GM21423 (cell line): ENCODE measurements around the gene MCUR1.
"Not testable (repeated sequence)": the region's sequence is repeated elsewhere in the genome, so short reads cannot be mapped to it uniquely, and the experiment has no call there.

ENCODE experiments used
- ATAC-seq: cut with Tn5 transposase; IDR thresholded peaks from one replicate; pipeline ENCODE4 v1.9.1; 2021; ENCODE audit warnings: mild to moderate bottlenecking, moderate library complexity; ENCODE audit not compliant: unreplicated experiment

MCUR1 gene, protein sequence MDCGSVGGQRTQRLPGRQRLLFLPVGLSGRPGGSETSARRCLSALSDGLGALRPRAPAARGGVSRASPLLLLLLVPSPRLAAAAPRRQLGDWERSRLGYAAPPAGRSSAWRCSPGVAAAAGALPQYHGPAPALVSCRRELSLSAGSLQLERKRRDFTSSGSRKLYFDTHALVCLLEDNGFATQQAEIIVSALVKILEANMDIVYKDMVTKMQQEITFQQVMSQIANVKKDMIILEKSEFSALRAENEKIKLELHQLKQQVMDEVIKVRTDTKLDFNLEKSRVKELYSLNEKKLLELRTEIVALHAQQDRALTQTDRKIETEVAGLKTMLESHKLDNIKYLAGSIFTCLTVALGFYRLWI

DNA sequence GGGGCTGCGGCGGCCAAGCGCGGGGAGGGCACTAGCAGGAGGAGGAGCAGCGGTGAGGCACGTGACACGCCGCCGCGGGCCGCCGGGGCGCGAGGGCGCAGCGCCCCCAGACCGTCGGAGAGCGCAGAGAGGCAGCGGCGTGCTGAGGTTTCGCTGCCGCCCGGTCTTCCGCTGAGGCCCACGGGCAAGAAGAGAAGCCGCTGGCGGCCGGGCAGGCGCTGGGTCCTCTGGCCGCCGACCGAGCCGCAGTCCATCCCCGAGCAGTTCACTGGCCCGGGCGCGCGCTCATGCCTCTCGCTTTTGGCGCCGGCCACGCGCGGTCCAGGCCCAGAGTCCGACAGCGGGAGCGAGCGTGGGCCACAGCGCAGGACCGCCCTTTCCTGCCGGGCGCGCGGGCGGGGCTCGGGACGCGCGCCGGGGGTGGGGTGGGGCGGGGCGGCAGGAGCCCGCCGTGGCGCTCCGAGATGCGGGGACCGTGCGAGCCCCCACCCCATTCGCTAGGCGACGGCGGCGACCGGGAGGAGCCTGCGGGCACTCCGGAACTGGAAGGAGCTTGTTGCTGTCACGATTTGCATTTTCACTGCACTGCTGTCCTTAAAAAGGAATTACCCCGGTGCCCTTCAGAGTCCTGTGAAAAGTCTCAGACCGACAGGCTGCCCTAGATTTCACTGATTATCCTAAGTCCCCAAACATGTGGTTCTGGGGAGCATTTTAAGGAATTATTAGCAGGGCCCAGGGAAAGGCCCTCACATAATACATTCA is at the start of gene MCUR1:
Gene MCUR1, minus strand, starts transcription at position 382 of the 762 bp plus-strand sequence. Its CDS starts 128 bp downstream, at position 254.
- ATAC-seq, result peak; percentile 77

DNA sequence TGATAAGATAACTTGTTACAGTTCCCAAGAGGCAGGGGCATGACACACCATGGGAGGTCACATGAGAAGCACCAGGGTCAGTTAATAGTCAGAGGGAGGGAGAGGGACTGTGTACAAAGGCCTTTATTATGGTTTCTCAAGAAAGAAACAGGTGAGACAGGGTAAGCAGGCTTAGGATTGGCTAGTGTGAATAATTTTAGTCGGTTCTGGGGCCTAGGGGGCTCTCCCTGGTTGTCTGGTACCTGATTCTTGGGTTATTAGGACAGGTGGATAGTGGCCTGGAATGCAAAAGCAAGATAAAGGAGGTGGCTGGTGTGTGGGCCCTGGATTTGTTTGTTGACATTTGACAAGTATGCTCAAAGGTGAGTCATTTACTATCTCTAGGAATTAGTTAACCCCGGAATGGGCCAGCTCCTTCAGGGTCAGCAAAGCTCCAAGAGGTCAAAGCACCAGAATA is 49.4 kb upstream of the MCUR1 start:
- no peak for ATAC-seq

DNA sequence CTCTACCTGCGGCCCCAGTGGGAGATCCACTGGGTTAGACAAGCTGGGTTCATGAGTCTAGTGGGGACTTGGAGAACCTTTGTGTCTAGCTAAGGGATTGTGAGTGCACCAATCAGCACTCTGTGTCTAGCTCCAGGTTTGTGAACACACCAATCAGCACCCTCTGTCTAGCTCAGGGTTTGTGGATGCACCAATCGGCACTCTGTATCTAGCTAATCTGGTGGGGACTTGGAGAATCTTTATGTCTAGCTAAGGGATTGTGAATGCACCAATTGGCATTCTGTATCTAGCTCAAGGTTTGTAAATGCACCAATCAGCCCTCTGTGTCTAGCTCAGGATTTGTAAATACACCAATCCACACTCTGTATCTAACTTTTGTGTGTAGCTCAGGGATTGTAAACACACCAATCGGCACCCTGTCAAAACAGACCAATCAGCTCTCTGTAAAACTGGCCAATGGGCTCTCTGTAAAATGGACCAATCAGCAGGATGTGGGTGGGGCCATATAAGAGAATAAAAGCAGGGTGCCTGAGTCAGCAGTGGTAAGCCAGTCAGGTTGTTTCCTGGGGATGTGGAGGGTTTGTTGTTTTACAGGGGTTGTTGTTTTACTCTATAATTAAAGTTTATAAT is 46.3 kb upstream of the MCUR1 start:
- ATAC-seq, result not testable (repeated sequence)

DNA sequence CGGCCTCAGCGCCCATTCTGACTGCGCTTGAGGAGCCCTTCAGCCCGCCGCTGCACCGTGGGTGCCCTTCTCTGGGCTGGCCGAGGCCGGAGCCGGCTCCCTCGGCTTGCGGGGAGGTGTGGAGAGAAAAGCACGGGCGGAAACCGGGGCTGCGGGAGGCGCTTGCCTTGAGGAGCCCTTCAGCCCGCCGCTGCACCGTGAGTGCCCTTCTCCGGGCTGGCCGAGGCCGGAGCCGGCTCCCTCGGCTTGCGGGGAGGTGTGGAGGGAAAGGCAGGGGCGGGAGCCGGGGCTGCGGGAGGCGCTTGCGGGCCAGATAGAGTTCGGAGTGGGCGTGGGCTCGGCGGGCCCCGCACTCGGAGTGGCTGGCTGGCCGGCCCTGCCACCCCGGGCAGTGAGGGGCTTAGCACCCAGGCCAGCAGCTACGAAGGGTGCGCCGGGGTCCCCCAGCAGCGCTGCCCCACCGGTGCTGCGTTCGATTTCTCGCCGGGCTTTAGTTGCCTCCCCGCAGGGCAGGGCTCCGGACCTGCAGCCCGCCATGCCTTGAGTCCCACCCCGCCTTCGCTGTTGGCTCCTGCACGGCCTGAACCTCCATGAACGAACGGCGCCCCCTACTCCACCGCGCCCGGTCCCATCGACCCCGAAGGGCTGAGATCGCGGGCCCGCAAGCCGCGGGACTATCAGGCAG is 45.7 kb upstream of the MCUR1 start:
- ATAC-seq, result no peak

DNA sequence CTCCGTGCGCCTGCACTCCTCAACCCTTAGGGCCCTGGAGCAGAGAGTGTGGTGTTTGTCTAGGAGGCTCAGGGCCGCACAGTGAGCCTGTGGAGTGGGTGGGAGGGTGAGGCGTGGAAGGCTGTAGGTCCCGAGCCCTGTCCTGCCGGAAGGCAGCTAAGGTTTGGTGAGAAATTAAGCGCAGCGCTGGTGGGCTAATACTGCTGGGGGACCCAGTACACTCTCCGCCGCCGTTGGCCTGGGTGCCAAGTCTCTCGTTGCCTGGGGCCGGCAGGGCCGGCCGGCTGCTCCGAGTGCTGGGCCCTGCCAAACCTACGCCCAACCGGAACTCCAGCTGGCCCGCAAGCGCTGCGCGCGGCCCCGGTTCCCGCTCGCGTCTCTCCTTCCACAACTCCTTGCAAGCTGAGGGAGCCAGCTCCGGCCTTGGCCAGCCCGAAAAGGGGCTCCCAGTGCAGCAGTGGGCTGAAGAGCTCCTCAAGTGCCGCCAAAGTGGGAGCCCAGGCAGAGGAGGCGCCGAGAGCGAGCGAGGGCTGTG is 40.4 kb upstream of the MCUR1 start:
- no peak for ATAC-seq

DNA sequence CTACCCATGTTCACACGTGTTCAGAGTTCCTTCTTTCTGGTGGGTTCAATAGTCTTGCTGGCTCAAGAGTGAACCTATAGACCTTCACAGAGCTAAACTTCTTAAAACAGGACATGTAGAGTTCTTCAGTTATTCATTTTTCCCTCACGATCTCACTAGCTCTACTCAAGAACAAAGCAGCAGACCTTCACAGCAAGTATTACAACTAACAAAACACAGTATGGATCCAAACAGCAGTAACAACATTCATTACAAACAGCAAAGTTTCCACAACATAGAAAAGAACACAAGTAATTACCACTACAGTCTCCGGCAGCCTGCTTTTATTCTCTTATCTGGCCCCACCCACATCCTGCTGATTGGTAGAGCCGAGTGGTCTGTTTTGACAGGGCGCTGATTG is 39.5 kb upstream of the MCUR1 start:
- no peak for ATAC-seq

DNA sequence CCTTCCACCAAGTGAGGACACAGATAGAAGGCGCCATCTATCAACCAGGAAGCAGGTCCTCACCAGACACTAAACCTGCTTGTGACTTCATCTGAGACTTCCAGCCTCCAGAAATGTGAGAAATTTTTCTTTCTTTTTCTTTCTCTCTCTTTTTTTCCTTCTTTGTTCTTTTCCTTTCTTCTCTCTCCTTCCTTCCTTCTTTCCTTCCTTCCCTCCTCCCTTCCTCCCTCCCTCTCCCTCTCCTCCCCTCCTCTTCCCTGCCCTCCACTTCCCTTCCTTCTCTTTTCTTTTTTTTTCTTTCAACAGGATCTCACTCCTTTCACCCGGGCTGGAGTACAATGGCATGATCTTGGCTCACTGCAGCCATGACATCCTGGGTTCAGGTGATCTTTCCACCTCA is 37.4 kb upstream of the MCUR1 start:
- no peak for ATAC-seq

DNA sequence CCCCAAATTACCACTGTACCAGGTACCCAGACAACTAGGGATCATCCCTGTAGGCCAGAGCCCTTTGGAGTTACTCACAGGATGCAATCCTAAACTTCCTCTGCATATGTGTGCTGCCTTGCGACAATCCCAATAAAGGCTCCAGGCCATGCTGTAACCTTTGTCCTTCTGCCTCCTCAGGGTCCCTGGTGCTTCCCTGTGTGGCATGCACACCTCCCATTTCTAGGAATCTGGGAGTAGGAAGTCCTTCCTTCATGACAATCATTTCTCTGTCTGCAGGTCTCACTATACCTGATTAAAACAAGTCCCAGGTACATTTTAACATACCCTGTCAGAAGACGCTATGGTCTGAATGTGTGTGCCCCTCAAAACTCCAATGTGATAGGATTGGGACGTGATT is 37.0 kb upstream of the MCUR1 start:
- ATAC-seq, result no peak

DNA sequence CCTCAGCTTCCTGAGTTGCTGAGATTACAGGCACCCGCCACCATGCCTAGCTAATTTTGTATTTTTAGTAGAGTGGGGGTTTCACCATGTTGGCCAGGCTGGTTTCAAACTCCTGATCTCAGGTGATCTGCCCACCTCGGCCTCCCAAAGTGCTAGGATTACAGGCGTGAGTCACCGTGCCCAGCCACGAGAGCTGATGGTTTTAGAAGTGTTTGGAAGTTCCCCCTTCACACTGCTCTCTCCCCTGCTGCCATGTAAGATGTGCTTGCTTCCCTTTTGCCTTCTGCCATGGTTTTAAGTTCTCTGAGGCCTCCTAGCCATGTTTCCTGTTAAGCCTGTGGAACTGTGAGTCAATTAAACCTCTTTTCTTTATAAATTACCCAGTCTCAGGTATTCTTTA is 36.3 kb upstream of the MCUR1 start:
- not testable (repeated sequence) for ATAC-seq

DNA sequence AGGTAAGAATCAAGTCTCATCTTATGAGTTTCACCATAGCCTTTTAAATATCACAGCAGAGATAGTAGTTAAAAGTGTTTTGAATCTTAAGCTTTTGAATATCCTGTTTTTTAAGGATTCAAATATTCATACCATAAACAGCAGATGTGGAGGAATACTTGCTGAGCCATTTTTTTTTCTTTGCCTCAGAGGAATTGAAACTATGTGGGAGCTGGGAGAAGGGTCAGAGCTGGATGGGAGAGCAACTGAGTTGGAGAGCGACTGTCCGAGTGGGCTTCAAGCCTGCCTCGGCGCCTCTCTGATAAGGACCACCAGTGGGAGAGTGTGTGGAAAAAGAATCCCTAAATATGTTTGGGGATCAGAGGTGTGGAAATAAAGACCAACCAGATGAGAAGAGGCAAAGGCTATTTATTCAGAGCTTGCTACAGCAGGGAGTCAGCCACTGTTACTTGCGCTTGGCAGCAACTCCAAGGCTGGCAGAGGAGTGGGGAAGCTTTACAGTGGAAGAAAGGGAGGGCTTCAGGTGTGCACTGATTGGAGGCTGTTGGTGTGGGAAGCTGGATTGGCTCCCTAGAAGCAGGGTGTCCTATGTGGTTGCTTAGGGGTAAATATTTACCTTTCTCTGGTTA is 34.3 kb upstream of the MCUR1 start:
- ATAC-seq, result no peak

DNA sequence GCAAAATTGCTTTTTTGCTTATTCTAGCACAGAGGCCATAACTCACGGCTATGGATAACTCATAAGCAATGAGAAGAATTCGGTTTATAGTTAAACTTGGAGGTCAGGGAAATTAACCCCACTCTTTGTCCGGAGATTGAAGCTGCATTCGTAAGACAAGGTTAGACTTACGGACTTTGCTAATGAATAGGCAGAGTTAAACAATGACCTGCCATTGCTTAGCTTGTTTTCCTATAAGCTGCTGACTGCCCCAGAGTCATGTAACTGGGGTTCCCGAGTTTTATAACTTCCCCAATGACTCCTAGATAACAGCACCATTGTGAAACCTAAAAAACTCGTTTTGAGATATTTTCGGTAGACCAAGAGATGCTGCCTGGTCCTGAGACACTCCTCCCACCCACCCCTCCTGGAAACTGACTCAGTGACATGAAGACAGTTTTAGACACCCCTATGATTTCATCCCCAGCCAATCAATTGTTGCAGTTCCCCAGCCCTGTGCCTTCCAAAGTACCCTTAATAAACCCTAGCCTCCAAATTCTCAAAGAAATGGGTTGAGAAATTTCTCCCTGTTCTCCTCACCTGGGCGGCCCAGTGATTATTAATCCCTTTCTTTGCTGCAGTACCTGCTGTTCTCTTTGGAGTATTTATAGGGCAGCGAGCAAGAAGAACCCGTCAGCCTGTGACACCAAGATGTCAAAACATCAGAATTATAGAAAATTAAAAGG is 33.1 kb upstream of the MCUR1 start:
- ATAC-seq, result no peak

DNA sequence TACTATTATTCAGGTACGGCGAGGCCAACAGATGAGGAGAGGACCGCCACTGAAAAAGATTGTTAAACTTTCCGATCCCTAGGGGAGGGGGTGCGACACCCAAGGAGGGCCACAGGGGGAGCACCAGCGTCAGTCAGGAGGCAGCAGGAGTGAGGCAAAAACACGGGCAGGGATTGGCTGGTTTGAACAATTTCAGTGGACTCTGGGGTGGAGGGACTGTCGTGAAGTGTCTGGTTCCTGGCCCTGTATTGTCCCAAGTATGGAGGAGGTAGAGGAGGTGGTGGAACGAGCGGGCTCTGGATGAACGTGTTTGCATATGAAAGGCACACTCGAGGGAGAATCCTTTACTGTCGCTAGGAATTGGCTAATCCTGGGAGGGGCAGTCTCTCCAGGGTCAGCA is 32.5 kb upstream of the MCUR1 start:
- no peak for ATAC-seq

DNA sequence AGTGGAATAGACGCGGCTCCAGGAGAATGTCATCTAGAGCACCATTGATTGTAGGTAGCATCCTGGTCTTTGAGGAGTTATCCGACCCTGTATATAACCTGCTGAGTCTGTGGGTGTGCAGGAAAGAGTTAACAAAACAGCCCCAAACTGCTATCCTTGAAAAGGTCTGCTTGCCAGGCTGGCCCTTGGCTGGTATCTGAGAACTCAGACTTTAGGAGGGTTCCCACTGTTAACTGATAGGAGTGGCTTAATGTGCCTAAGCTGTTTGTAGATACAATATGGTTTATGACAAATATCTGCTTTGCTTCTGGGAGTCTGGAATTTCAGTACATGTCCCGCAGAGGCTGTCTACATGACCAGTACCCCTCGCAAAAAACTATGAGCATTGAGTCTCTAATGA is 27.6 kb upstream of the MCUR1 start:
- no peak for ATAC-seq

DNA sequence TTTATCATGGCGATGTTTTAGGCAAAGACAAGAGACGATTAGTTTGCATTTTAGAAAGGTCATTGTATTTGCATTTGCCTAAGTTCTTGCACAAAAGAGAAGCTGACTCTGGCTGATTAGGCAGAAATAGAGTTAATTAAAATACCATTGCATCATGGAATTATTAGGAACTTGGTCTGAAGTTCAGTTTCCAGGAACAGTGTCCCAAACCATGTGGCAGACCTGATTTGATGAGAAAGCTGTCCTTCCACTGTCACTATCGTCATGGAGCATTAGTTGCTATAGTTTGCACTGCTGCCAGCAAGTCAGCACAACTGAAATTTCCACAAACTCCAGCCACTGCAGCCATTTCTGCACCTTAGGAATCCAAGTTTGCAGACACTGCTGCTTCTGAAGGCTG is 24.3 kb upstream of the MCUR1 start:
- ATAC-seq, result no peak

DNA sequence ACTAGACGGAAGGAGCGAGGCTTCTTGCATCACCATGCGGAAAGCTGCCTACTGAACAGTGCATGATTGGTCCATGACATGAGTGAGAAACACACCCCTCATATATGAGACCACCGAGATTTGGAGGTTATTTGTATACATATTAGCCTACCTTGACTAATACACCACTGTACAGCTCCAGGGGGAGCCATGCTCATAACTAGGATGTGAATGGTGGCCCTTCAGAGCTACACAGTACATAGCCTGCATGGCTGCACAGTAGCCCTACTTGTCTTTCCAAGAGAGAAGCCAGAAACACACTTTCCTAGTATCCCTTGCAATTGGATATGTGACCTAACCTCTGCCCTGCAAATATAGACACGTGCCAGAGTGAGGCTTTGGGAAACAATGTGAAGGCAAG is 21.8 kb upstream of the MCUR1 start:
- no peak for ATAC-seq

DNA sequence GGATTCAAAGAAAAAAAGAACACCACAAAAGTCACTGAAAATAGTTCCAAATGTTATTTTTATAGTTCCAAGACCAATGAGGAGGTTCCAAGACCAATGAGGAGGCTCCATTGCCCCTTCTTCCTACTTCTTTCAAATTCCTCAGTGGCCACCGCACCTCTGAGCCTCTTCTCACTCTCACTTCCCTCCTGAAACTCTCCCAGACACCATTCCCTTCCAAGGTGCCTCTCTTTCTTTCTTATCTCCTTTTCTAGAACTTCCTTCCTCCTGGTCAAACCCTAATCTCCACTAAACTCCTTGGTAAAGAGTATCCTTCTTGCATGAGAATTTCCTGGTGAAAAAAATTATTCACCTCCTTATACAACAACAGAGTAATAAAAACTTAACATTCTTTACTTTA is 20.4 kb upstream of the MCUR1 start:
- no peak for ATAC-seq

DNA sequence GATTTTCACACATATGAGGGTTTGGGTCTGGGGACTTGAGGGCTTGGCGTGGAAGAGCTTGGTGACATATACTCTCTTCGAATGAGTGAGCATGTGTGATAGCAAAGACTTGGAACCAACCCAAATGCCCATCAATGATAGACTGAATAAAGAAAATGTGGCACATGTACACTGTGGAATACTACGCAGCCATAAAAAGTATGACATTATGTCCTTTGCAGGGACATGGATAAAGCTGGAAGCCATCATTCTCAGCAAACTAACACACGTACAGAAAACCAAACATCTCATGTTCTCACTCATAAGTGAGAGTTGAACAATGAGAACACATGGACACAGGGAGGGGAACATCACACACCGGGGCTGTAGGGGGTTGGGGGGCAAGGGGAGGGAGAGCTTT is 19.7 kb upstream of the MCUR1 start:
- not testable (repeated sequence) for ATAC-seq

DNA sequence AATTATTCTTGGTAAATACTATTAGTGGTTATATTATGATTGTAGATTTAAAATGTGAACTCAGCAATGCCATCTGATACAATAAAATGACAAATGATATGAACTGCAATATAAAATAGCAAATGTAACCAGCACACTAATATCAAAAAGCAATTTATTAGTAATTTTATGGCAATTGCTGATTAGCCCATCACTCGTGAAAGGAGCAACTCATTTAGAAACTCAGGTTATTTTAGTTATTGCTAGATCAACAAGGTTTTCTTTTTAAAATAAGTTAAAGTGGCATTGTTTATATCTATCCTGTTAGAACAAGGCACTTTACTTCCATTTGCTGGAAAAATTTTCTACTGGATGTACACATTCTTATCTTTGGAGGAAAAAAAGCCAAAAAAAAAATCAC is 18.4 kb upstream of the MCUR1 start:
- no peak for ATAC-seq

DNA sequence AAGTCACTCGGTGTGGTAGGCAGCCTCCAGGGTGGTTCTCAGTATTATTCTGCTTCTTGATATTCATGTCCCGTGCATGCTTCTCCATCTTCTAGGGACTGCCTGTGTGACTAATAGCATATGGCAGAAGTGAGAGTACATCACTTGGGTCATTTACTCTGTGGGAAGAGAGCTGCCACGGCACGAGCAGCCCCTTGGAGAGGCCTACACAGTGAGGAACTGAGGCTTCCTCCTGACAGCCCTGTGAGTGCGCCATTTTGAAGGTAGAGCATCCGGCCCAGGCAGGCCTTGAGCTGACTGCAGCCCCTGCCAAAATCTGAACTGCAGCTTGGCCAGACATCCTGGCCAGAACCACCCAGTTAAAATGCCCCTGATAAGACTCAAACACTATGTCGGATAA is 17.3 kb upstream of the MCUR1 start:
- no peak for ATAC-seq

DNA sequence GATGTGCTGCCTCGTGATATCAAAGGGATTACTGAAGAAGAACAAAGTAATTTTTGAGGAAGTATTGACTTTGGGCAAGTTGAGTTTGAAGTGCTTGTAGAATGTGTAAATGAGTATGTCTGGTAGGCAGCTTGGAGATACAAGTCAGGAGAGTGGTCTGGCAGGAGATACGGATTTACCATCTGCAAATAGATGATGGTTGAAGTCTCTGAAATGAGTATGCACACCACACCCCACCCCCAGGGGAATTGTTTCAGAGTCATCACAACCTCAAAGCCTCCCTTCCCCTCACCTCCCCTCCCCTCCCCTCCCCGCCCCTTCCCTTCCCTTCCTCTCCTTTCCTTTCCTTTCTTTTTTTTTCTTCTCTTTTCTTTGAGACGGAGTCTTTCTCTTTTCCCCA is 16.4 kb upstream of the MCUR1 start:
- ATAC-seq, result no peak
